ENCODE results near the gene ABLIM1. TPM values are rescaled to one million over a fixed set of nuclear protein-coding genes. Genes with fewer than 3 reads are reported as not detected.

ABLIM1 gene
- total and polyA plus RNA-seq, 2 of the 4 experiments (the other 2 are of a cell fraction), result 7.7 to 9.9 TPM

- TF ChIP-seq USF2 (IDR thresholded peaks at IDR 0.05; ENCODE audit: low read depth, low read length), result no peak
- TF ChIP-seq POLR2A (IDR thresholded peaks at IDR 0.05; ENCODE audit: low read depth, low read length), result no peak
- no peak for TF ChIP-seq MXI1 (IDR thresholded peaks at IDR 0.05; ENCODE audit: borderline replicate concordance, low read depth, low read length)
- no peak for TF ChIP-seq CHD1 (IDR thresholded peaks at IDR 0.05; ENCODE audit: low read depth, low read length)
- TF ChIP-seq CEBPB (IDR thresholded peaks at IDR 0.05; ENCODE audit: low read depth, low read length), result peak; percentile 76
Measured at GRCh38 chr10:114638821-114639625, 19.1 kb downstream of the ABLIM1 start.

More at GRCh38 chr10:114638821-114639625, 19.1 kb downstream of the ABLIM1 start:
- peak; percentile 62 for ATAC-seq (ENCODE audit: low read depth)
- peaks cover 15% of the 10 kb centered on the region for H3K4me1 ChIP-seq (ENCODE audit: control insufficient read depth, insufficient read depth, low read length)
- no peak overlapping the region for H3K56ac ChIP-seq (ENCODE audit: extremely low read depth, insufficient read depth, low read length)
- peak overlapping the region; percentile 8; the same call in 1 of the 2 replicates for H3K4me2 ChIP-seq (ENCODE audit: low read depth, low read length)
- peaks cover 13% of the 10 kb centered on the region; the same call in 1 of the 2 replicates for H4K20me1 ChIP-seq (ENCODE audit: insufficient read depth, low read length)
- ChIA-PET POLR2A (ENCODE audit: unreplicated experiment) (no interaction called here), CTCF (no interaction called here)
- peak overlapping the region; percentile 67 for H3K18ac ChIP-seq (ENCODE audit: low read depth, low read length)
- H4K5ac ChIP-seq (ENCODE audit: low read depth, low read length), result no peak overlapping the region; the same call in 1 of the 2 replicates
- no peak overlapping the region for H3K27ac ChIP-seq (ENCODE audit: insufficient read depth, low read length)
- no peak overlapping the region for H3K4me3 ChIP-seq (ENCODE audit: insufficient read depth, low read depth, low read length)
- peak overlapping the region; percentile 66 for H2AK9ac ChIP-seq (replicated peaks; ENCODE audit: low read depth, low read length, poor library complexity)
- peak overlapping the region; percentile 71; the same call in 1 of the 2 replicates for H2AK5ac ChIP-seq (ENCODE audit: low read depth, low read length)
- H3K23ac ChIP-seq (ENCODE audit: low read depth, low read length), result peak overlapping the region; percentile 35; the same call in 1 of the 2 replicates
- peaks cover 0 to 8% of the 10 kb centered on the region in 2 experiments; a peak in 1 of 4 replicates for H3K79me1 ChIP-seq (ENCODE audit: low read depth in 1 of 2, low read length in 2 of 2)
- 83% methylated on average over 2 of the region's 8 CpGs; no CpG with 5 or more reads in 1 of the 2 experiments for WGBS, 2 experiments (ENCODE audit: extremely low coverage in 2 of 2, insufficient read length in 1 of 2)
- H2BK15ac ChIP-seq (ENCODE audit: low read depth, low read length), result no peak overlapping the region; the same call in 2 of the 3 replicates
- peak; percentile 95 for DNase-seq
- 0 out of 2 replicates have a peak overlapping the region, but pooled peaks have one; percentile 15 for H4K91ac ChIP-seq (ENCODE audit: insufficient read depth, low read depth, low read length)
- H3K9ac ChIP-seq (ENCODE audit: low read depth, low read length), result no peak overlapping the region
- peak overlapping the region; percentile 63; the same call in 1 of the 2 replicates for H2BK20ac ChIP-seq (ENCODE audit: low read depth, low read length)
- no TSS peak for BruUV-seq (replicated peaks)
- peak overlapping the region in 1 of 2 experiments; percentile 22; a peak in 2 of 4 replicates for H4K8ac ChIP-seq (ENCODE audit: low read depth in 2 of 2, low read length in 2 of 2)
- intact Hi-C loops (cut with micrococcal nuclease) (loop anchor here (10.0 kb wide), 1 partner anchor 334 kb away; no protein-coding TSS in a partner anchor), in situ Hi-C loops (cut with MboI; ENCODE audit: low sequenced_read_pairs) (no loop called here), dilution Hi-C loops (cut with HindIII; ENCODE audit: low sequenced_read_pairs, unreplicated experiment) (no loop called here)
- H3K36me3 ChIP-seq (ENCODE audit: control insufficient read depth, insufficient read depth, low read length), result no peaks in the 10 kb centered on the region
- H3K9me1 ChIP-seq (ENCODE audit: insufficient read depth, low read length), result peaks cover 19% of the 10 kb centered on the region
- peak overlapping the region; percentile 72 for H2BK120ac ChIP-seq (ENCODE audit: low read depth, low read length)
- peak overlapping the region; percentile 49 for H3K14ac ChIP-seq (replicated peaks; ENCODE audit: low read depth, low read length)
- H2BK5ac ChIP-seq (ENCODE audit: low read depth, low read length, poor library complexity, severe bottlenecking), result peak overlapping the region; percentile 36
- peak overlapping the region; percentile 59 for H2AFZ ChIP-seq (replicated peaks; ENCODE audit: low read length, poor library complexity)
- no peaks in the 10 kb centered on the region for H3K9me3 ChIP-seq (ENCODE audit: control insufficient read depth, insufficient read depth, low read length)
- H3K4ac ChIP-seq (ENCODE audit: low read depth, low read length), result peak overlapping the region; percentile 67
- peaks cover 2% of the 10 kb centered on the region; the same call in 1 of the 2 replicates for H3K27me3 ChIP-seq (ENCODE audit: control insufficient read depth, insufficient read depth, low read length)

Measured in IMR-90 (cell line).